Measurements from ENCODE around the gene CDC42EP5.

The CDC42EP5 gene

GRCh38 chr19:54426291-54426931 is 46.7 kb downstream of the CDC42EP5 start:
- no peaks in the 10 kb centered on the region for H3K9me3 Mint-ChIP-seq

GRCh38 chr19:54425382-54425723 is 47.7 kb downstream of the CDC42EP5 start:
- DNase-seq (ENCODE audit: low spot score), result no peak
- Mint-ChIP-seq H3K4me1 (ENCODE audit: low read depth) (peaks cover 2% of the 10 kb centered on the region), H3K27ac (no peak overlapping the region), H3K9me3 (no peaks in the 10 kb centered on the region), H3K36me3 (ENCODE audit: low read depth) (no peaks in the 10 kb centered on the region), H3K4me3 (no peak overlapping the region), H3K27me3 (ENCODE audit: low read depth) (peaks cover 6% of the 10 kb centered on the region)

More at GRCh38 chr19:54426291-54426931, 46.7 kb downstream of the CDC42EP5 start:
- H3K27ac Mint-ChIP-seq, result no peak overlapping the region
- H3K27me3 Mint-ChIP-seq (ENCODE audit: low read depth), result peaks cover 7% of the 10 kb centered on the region
- H3K4me3 Mint-ChIP-seq, result no peak overlapping the region
- H3K4me1 Mint-ChIP-seq (ENCODE audit: low read depth), result peaks cover 4% of the 10 kb centered on the region
- DNase-seq (ENCODE audit: low spot score), result no peak
- no peaks in the 10 kb centered on the region for H3K36me3 Mint-ChIP-seq (ENCODE audit: low read depth)

- H3K4me3 Mint-ChIP-seq, result no peak overlapping the region
- peaks cover 6% of the 10 kb centered on the region for H3K27me3 Mint-ChIP-seq (ENCODE audit: low read depth)
Observed at GRCh38 chr19:54424660-54425381, 48.3 kb downstream of the CDC42EP5 start.

GRCh38 chr19:54424201-54424600 is 48.9 kb downstream of the CDC42EP5 start:
- H3K4me1 Mint-ChIP-seq (ENCODE audit: low read depth), result peaks cover 2% of the 10 kb centered on the region
- no peaks in the 10 kb centered on the region for H3K36me3 Mint-ChIP-seq (ENCODE audit: low read depth)
- H3K4me3 Mint-ChIP-seq, result no peak overlapping the region
- no peak overlapping the region for H3K27ac Mint-ChIP-seq
- no peak for DNase-seq (ENCODE audit: low spot score)
- peaks cover 3% of the 10 kb centered on the region for H3K27me3 Mint-ChIP-seq (ENCODE audit: low read depth)
- no peaks in the 10 kb centered on the region for H3K9me3 Mint-ChIP-seq

More at GRCh38 chr19:54424660-54425381, 48.3 kb downstream of the CDC42EP5 start:
- no peak for DNase-seq (ENCODE audit: low spot score)
- no peaks in the 10 kb centered on the region for H3K36me3 Mint-ChIP-seq (ENCODE audit: low read depth)
- H3K9me3 Mint-ChIP-seq, result no peaks in the 10 kb centered on the region
- H3K4me1 Mint-ChIP-seq (ENCODE audit: low read depth), result peaks cover 2% of the 10 kb centered on the region
- no peak overlapping the region for H3K27ac Mint-ChIP-seq

GRCh38 chr19:54422136-54422535 is 51.0 kb downstream of the CDC42EP5 start:
- peaks cover 12% of the 10 kb centered on the region for H3K27me3 Mint-ChIP-seq (ENCODE audit: low read depth)
- H3K4me3 Mint-ChIP-seq, result no peak overlapping the region
- no peak for DNase-seq (ENCODE audit: low spot score)
- H3K9me3 Mint-ChIP-seq, result no peaks in the 10 kb centered on the region
- H3K4me1 Mint-ChIP-seq (ENCODE audit: low read depth), result peaks cover 15% of the 10 kb centered on the region
- no peaks in the 10 kb centered on the region for H3K36me3 Mint-ChIP-seq (ENCODE audit: low read depth)
- no peak overlapping the region for H3K27ac Mint-ChIP-seq

GRCh38 chr19:54421521-54421920 is 51.6 kb downstream of the CDC42EP5 start:
- Mint-ChIP-seq H3K27ac (no peak overlapping the region), H3K27me3 (ENCODE audit: low read depth) (peaks cover 14% of the 10 kb centered on the region), H3K9me3 (no peaks in the 10 kb centered on the region), H3K4me3 (no peak overlapping the region), H3K4me1 (ENCODE audit: low read depth) (peaks cover 14% of the 10 kb centered on the region), H3K36me3 (ENCODE audit: low read depth) (no peaks in the 10 kb centered on the region)
- DNase-seq (ENCODE audit: low spot score), result no peak

- Mint-ChIP-seq H3K27me3 (ENCODE audit: low read depth) (peaks cover 14% of the 10 kb centered on the region), H3K27ac (no peak overlapping the region), H3K9me3 (no peaks in the 10 kb centered on the region), H3K4me1 (ENCODE audit: low read depth) (peaks cover 14% of the 10 kb centered on the region), H3K4me3 (no peak overlapping the region), H3K36me3 (ENCODE audit: low read depth) (no peaks in the 10 kb centered on the region)
- no peak for DNase-seq (ENCODE audit: low spot score)
Observed at GRCh38 chr19:54421169-54421516, 52.0 kb downstream of the CDC42EP5 start.

- Mint-ChIP-seq H3K4me1 (ENCODE audit: low read depth) (peaks cover 16% of the 10 kb centered on the region), H3K9me3 (no peaks in the 10 kb centered on the region), H3K27me3 (ENCODE audit: low read depth) (peaks cover 17% of the 10 kb centered on the region), H3K4me3 (no peak overlapping the region), H3K27ac (no peak overlapping the region), H3K36me3 (ENCODE audit: low read depth) (no peaks in the 10 kb centered on the region)
- no peak for DNase-seq (ENCODE audit: low spot score)
Observed at GRCh38 chr19:54420383-54421168, 52.5 kb downstream of the CDC42EP5 start.

GRCh38 chr19:54420068-54420382 is 53.1 kb downstream of the CDC42EP5 start:
- no peak for DNase-seq (ENCODE audit: low spot score)
- H3K27ac Mint-ChIP-seq, result no peak overlapping the region
- no peaks in the 10 kb centered on the region for H3K9me3 Mint-ChIP-seq
- H3K27me3 Mint-ChIP-seq (ENCODE audit: low read depth), result peaks cover 17% of the 10 kb centered on the region
- no peak overlapping the region for H3K4me3 Mint-ChIP-seq
- no peaks in the 10 kb centered on the region for H3K36me3 Mint-ChIP-seq (ENCODE audit: low read depth)
- peaks cover 16% of the 10 kb centered on the region for H3K4me1 Mint-ChIP-seq (ENCODE audit: low read depth)

GRCh38 chr19:54418930-54419800 is 53.9 kb downstream of the CDC42EP5 start:
- H3K9me3 Mint-ChIP-seq, result peaks cover 2% of the 10 kb centered on the region
- DNase-seq (ENCODE audit: low spot score), result no peak
- H3K36me3 Mint-ChIP-seq (ENCODE audit: low read depth), result no peaks in the 10 kb centered on the region
- H3K27me3 Mint-ChIP-seq (ENCODE audit: low read depth), result peaks cover 26% of the 10 kb centered on the region
- no peak overlapping the region for H3K27ac Mint-ChIP-seq
- H3K4me3 Mint-ChIP-seq, result no peak overlapping the region
- H3K4me1 Mint-ChIP-seq (ENCODE audit: low read depth), result peaks cover 16% of the 10 kb centered on the region

- peaks cover 16% of the 10 kb centered on the region for H3K4me1 Mint-ChIP-seq (ENCODE audit: low read depth)
- H3K27me3 Mint-ChIP-seq (ENCODE audit: low read depth), result peaks cover 34% of the 10 kb centered on the region
- peaks cover 5% of the 10 kb centered on the region for H3K9me3 Mint-ChIP-seq
Observed at GRCh38 chr19:54418030-54418929, 54.8 kb downstream of the CDC42EP5 start.

GRCh38 chr19:54416695-54417491 is 56.2 kb downstream of the CDC42EP5 start:
- H3K4me3 Mint-ChIP-seq, result no peak overlapping the region
- DNase-seq (ENCODE audit: low spot score), result no peak
- peaks cover 16% of the 10 kb centered on the region for H3K4me1 Mint-ChIP-seq (ENCODE audit: low read depth)
- H3K36me3 Mint-ChIP-seq (ENCODE audit: low read depth), result peaks cover 1% of the 10 kb centered on the region
- H3K9me3 Mint-ChIP-seq, result peaks cover 5% of the 10 kb centered on the region
- peaks cover 36% of the 10 kb centered on the region for H3K27me3 Mint-ChIP-seq (ENCODE audit: low read depth)
- H3K27ac Mint-ChIP-seq, result no peak overlapping the region

More at GRCh38 chr19:54418030-54418929, 54.8 kb downstream of the CDC42EP5 start:
- Mint-ChIP-seq H3K27ac (peak overlapping the region; percentile 86), H3K36me3 (ENCODE audit: low read depth) (peaks cover 1% of the 10 kb centered on the region), H3K4me3 (peak overlapping the region; percentile 73)
- DNase-seq (ENCODE audit: low spot score), result peak; percentile 35
